HFFc6 (cell line): ENCODE measurements around the gene HIRA. TPM values are rescaled to one million over a fixed set of nuclear protein-coding genes. Genes with fewer than 3 reads are reported as not detected.

ENCODE experiments used
- DNase-seq: peaks from one replicate; pipeline ENCODE4 v3.0.0-alpha.2; 2018
- H3K27ac Mint-ChIP-seq: 2 replicates; pipeline ENCODE4 v1.8.0; 2020; ENCODE audit warnings: mild to moderate bottlenecking, mixed read lengths
- H3K27me3 Mint-ChIP-seq: 2 replicates; pipeline ENCODE4 v1.8.0; 2021; ENCODE audit warnings: mild to moderate bottlenecking, moderate library complexity, mixed read lengths; ENCODE audit not compliant: insufficient read depth
- H3K36me3 Mint-ChIP-seq: 2 replicates; pipeline ENCODE4 v1.8.0; 2021; ENCODE audit warnings: low read depth, mixed read lengths
- H3K4me1 Mint-ChIP-seq: 2 replicates; pipeline ENCODE4 v1.8.0; 2020; ENCODE audit warnings: low read depth, mixed read lengths
- H3K4me3 Mint-ChIP-seq: 2 replicates; pipeline ENCODE4 v1.8.0; 2020; ENCODE audit warnings: mild to moderate bottlenecking, moderate library complexity, mixed read lengths
- H3K9me3 Mint-ChIP-seq: 2 replicates; pipeline ENCODE4 v1.8.0; 2020; ENCODE audit warnings: mild to moderate bottlenecking, mixed read lengths
- total RNA-seq, 6 experiments: library from RNA; stranded (reverse); fragmentation: NEBNext Ultra II Directional; extraction: Animal tissue kit (Norgen Biotek cat#: 25700); gene quantifications; 2 replicates in 1 of 6; 3 replicates in 5 of 6; pipeline ENCODE4 v1.2.3, GENCODE V29; 2021
- TF ChIP-seq, protein P1 (sequence below): fragments of 200-600 bp; sonication (generic); IDR thresholded peaks from 2 replicates; pipeline ENCODE4 v1.5.0; 2021; ENCODE audit warnings: antibody characterized with exemption, mild to moderate bottlenecking

Gene HIRA
- total RNA-seq, 6 experiments from 2014 or later = 26.6 to 30.8 (median 27.4) TPM

DNA sequence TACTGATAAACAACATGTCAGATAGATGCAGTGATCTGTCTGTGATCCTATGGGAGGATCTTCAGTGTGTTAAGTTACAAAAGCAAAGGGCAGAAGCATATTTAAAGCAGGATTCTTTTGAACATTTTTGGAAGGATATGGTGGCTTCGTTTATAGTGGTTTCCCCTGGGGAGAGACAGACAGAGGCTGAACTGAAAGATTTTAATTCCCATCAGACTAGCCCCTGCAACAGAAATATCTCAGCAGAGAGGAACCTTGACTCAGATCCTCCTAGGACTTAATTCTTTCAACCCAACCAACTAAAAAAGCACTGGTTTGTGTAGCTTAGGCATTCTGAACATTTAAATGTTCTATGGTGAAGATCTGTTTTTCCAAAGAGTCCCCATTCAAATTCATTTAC lies 145.7 kb downstream of the HIRA start:
- TF ChIP-seq, protein P1, sequence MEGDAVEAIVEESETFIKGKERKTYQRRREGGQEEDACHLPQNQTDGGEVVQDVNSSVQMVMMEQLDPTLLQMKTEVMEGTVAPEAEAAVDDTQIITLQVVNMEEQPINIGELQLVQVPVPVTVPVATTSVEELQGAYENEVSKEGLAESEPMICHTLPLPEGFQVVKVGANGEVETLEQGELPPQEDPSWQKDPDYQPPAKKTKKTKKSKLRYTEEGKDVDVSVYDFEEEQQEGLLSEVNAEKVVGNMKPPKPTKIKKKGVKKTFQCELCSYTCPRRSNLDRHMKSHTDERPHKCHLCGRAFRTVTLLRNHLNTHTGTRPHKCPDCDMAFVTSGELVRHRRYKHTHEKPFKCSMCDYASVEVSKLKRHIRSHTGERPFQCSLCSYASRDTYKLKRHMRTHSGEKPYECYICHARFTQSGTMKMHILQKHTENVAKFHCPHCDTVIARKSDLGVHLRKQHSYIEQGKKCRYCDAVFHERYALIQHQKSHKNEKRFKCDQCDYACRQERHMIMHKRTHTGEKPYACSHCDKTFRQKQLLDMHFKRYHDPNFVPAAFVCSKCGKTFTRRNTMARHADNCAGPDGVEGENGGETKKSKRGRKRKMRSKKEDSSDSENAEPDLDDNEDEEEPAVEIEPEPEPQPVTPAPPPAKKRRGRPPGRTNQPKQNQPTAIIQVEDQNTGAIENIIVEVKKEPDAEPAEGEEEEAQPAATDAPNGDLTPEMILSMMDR = no peak
- Mint-ChIP-seq H3K27ac (peak overlapping the region; percentile 64), H3K4me3 (peak overlapping the region; percentile 8; the same call in 1 of the 2 replicates), H3K36me3 (no peaks in the 10 kb centered on the region), H3K27me3 (peaks cover 2% of the 10 kb centered on the region; the same call in 1 of the 2 replicates), H3K9me3 (no peaks in the 10 kb centered on the region), H3K4me1 (peaks cover 63% of the 10 kb centered on the region)
- no peak for DNase-seq

Other genes starting within 250 kb of the HIRA start
- gene CLTCL1, start 140.0 kb downstream of the HIRA start, total RNA-seq = 1 to 10 TPM; 6.3 to 9.0 (median 7.3) TPM
- 10 to 100 TPM; 44.6 to 52.6 (median 47.5) TPM for gene MRPL40, start 812 bp upstream of the HIRA start, total RNA-seq
- gene C22orf39, start 16.0 kb upstream of the HIRA start, total RNA-seq = 10 to 100 TPM; 11.2 to 12.7 (median 12.2) TPM
- 100 to 1,000 TPM in 4 of 6 experiments, 10 to 100 TPM in 2; 94.9 to 134 (median 113) TPM for gene UFD1, start 47.5 kb upstream of the HIRA start, total RNA-seq
- 10 to 100 TPM in 5 of 6 experiments, 1 to 10 TPM in 1; 8.8 to 17.4 (median 16.2) TPM for gene CDC45, start 48.2 kb upstream of the HIRA start, total RNA-seq
- gene CLDN5, start 92.7 kb upstream of the HIRA start, total RNA-seq = under 1 TPM in 1 of 6 experiments, not detected in 5; 0.16 TPM